Stimulated activated CD4-positive, alpha-beta T cell treated with anti-CD3 and anti-CD28 coated beads, TNF-alpha, amount 100 ng/mL, for 1 hour (primary cell): ENCODE measurements around the gene UNC119B.

ENCODE experiments used
- DNase-seq, 3 donors: peaks; one replicate each; pipeline ENCODE4 v3.0.0-alpha.2; 2020; ENCODE audit warnings: low read depth in 3 of 3, low spot score in 1 of 3

UNC119B gene

DNA sequence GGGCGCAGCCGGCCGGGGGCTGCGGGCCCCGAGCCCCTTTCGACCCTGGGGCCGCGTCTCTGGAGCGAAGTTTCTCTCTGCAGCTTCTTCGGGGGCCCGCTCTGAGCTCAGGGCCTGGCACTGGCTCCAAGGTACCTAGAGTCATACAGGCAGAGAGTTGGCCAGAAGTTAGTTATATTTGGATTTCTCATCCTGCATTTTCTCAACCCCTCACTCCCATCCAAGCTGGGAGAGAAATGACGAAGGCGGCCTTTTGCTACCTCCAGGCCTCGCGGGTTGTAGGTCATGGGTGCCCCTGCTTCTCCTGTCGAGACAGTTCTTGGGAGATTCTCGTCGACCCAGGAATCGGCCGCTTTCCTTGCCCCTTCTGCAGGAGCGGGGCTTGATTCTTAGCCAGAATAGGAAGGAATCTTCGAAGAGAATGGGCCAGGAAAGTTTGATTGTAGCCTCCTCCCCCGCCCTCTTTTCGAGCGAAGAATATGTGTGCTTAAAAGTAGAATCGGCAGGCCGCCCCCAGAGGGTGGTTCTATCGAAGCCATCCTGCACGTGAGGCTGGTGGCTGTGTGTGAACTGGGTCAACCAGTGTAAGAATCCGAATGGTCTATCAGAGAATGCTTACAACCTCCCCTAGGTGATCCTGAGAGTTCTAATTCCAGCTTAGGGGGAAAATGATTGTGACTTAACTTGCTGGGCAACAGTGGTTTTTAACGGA, 22.5 kb upstream of the UNC119B start:
- no peak for DNase-seq

DNA sequence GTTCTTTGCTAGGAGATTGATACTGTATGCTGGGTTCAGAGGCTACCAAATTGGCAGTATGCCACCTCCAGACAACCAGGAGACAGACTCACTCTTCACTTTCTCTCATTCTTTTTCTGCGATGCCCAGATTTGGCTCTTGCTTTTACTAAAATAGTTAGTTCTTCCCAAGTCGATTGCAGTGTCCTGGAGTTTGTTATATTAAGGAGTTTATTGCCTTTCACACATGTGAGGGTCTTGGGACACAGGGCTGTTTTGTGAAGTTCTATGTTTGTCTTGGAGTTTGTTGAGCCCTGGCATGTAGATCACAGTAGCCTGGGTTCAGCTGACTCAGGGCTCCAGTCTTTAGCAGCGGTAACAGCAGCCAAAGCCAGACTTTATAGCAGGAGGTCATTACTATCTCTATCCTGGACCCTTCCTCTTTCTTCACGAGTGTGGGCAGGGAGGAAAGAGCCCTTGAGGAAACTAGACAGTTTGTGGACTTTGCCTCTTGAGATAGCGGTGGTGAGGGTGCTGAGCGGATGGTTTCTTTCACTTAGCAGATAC, 21.7 kb upstream of the UNC119B start:
- DNase-seq = no peak

DNA sequence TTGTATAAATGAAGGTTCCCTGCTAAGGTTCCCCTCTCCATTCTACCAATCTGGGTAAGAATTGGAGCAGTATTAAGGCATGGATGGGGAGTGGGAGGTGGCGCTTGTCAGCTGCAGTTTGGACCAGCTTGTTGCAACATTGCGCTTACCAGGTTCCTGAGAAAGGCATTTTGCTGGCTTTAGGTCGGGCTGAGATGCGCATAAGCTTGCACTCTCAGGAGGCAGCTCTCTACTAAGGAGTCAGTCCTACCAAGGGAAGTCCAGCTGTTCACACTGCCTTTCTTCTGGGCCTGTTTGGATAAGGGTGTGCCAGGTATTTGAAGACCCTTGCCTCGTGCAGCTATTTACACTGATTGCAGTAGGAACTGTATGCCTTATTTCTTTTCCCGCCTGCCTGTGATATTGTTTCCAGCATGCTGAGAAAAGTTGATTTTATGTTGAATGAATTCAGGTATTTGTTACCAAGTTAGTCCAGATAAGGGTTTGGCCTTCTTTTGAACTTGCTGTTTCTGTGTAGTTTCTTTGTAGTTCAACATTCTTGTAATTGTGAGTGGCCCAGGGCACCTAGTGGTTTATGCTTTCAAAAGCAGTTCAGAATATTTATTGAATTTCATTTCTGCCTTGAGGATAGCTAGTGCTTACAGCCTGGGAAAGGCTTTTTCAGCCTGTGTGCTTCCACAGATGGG, 20.7 kb upstream of the UNC119B start:
- DNase-seq = no peak

DNA sequence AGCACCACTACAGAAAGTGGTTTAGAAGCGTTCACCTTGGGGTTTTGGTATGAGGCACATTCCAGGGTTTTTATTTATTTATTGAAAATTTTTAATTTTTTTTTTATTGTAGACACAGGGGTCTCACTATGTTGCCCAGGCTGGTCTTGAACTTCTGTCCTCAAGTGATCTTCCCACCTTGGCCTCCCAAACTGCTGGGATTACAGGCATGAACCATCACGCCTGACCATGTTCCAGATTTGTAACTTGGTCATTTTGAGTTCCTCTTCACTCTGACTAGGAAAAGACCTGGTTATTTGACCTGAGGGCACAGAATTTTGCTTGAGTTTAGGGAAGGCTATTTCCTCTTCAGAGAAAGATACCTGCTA, 20.2 kb upstream of the UNC119B start:
- no peak for DNase-seq

DNA sequence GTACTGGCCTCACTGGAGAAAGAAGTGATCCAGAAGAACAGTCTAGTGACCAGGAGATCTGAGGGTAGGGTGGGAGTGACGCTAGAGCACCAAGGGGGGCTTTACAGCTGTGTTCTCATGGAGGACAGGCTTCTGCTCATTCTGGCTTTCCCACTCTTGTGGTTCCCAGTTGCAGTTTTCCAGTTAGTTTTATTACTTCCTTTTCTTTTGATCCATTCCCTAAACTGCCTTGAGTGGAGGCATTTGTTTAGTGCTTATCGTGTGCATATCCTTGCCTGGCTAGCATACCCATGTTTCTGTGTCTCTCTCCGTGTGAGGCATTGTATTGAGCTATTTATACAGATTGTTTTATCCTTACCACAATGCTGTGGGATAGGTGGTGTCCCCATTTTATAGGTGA, 19.3 kb upstream of the UNC119B start:
- DNase-seq = no peak

DNA sequence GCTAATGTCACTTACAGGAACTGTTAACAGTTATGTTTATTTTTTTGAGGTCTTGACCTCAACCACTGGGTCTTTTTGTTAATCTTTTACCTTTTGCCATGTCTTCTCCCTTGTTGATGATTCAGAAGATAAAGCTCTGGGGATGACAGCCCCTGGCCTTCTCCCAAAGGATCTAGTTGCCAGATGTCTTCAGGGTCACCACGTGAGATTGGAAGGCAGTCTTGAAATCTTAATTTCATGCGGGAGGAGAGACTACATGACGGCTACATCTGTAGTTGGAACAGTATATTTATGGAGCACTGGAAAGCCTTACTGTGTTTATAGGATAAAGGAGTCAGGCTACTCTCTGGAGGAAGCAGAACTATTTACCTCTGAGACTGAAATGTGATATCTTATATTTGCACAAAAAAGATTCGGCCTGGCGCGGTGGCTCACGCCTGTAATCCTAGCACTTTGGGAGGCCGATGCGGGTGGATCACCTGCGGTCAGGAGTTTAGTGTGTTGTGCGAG, 17.7 kb upstream of the UNC119B start:
- no peak for DNase-seq

DNA sequence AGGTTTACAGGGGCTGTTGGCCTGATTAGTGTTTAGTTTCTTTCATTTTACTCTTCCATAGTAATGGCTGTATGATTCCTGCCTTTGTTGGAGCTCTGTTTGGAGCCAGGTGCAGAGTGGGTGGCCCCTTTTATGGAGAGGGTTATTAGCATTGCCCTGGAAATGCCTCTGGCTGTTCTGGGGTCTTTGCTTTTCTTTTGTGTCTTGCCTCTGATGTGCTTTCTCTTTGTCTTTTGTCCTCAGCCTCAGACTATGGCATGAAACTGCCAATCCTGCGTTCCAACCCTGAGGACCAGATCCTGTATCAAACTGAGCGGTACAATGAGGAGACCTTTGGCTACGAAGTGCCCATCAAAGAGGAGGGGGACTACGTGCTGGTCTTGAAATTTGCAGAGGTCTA, 16.4 kb upstream of the UNC119B start:
- no peak for DNase-seq

DNA sequence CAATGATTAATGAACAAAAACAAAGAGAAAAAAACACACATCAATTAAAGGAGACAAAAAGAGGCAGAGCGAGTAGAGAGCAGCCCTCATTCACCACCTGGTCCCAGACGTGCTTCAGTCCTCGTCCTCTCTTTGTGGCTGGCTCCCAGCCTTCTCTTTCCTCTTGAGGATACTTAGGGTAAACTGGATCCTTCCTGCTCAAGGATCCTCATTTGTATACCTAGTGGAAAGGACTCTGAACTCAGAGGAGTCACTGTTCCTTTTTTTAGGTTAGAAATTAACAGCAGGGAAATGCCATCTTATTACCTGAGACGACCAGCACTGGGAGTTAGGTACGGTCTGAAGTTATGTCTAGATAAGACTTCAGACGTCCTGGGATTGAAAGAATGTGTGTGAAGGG, 13.6 kb upstream of the UNC119B start:
- DNase-seq = no peak

DNA sequence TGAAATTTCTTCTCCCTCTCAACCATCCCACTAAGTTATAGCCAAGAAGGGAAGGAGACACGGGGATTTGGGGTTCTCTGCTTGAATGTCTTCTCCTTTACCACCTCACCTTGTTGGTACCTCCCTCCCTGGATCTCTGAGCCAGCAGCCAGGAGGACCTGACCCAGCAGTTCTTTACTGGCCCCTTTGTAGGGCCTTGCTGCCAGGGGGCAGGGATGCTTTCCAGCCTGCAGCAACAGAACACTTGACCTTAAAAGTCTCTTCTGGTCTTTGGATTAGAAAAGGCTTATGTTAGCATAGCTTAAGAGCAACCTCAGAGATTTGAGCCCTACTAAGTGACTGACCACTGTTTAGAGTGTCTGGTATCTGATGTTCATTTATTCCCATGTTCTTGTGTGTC, 12.9 kb upstream of the UNC119B start:
- DNase-seq = no peak

DNA sequence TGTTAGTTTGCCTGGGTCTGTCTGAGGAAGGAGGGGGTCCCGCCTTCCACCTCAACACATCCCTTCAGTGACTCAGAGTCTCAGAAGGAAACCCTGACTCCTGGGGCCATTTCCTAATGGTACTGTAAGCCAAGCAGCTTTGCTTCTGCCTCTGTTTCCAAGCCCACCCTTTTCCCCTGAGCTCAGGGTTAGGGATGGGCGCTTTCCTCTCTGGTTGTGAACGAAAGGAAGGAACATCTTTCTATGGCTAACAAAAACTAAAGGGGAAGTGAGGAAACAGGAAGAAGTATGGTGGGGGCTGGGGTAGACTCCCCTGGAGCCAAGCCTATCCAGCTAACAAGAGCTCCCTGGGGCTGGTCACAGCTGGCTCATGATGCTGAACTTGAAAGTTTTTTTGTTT, 11.6 kb upstream of the UNC119B start:
- no peak for DNase-seq

DNA sequence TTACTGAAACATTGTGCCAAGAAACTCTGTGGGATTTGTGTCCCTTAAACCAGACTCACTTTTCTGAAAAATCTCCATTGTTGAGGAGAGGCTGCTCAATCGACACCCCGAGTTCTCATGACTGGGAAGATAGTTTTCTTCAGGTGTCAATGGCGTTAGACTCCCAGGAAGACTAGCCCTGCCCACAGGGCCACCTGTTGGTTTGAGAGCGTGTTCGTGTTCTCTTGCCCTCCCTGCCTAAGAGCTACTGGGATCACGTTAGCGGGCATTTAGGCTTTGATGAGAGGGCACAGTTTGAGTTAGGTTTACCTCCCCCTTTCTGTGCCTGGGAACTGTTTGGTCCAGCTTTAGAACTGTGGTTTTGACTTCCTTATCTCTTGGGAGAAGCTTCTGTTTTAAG, 10.7 kb upstream of the UNC119B start:
- no peak for DNase-seq

DNA sequence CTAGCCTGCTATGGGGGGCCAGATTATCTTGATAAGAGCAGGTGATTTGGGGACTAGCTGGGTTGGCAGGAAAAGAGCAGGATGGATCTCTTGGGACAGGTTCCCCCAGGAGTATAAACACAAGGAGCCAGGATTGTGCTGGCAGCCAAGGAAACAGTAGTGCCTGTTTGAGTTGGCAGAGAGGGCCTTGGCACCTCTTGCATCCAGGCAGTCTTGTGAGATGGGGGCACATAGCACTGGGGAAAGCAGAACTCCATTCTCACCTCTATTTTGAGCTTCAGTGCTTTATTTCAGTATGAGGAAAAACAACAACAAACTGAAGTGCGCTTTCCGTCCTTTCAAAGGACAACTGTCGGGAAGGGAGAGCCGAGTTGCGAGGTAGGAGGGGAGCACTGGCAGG, 9.4 kb upstream of the UNC119B start:
- DNase-seq = no peak

DNA sequence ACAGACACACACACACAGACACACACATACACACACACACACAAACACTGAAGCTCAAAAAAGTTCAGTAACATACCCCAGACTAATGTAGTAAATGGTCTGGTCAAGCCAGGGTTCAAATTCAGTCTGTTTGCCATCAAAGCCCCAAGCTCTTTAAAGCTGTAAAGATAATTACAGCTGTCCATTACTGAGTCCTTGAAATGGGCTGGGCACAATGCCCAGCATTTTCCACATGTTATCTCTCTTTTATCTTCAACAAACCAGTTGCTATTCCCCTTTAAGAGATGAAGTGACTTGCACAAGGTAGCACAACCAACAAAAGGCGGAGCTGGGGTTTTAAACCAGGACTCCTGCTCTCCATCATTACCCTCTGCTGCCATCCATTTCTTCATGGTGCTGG, 7.6 kb upstream of the UNC119B start:
- DNase-seq = no peak

DNA sequence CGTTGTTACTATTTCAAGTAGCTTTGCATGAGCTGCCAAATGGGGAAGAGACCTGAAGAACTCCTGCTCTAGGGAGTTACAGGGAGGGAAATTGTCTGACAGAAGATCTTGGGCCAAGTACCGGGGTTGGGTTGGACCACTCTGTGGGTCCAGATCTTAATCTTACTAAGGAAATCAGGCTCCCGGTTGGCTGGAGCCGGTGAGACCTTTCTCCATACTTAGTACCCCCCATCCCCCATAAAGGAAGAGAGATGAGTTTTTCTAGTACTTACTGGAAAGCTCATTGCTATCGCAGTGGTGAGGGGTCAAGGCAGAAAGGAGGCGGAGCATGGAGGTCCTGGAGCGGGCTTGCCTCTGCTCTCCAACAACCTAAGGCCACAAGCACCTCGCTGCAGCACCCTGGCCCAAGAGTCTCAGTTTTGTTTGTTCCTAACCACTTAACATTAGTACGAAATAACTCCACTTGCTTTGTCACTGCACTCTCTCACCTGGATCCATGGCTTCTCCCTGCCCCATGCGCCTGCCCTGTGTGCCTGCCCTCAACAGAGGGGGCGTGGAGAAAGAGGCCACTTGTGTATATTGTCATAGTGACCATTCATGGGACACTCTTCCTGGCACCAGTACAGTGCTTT, 6.8 kb upstream of the UNC119B start:
- no peak for DNase-seq

DNA sequence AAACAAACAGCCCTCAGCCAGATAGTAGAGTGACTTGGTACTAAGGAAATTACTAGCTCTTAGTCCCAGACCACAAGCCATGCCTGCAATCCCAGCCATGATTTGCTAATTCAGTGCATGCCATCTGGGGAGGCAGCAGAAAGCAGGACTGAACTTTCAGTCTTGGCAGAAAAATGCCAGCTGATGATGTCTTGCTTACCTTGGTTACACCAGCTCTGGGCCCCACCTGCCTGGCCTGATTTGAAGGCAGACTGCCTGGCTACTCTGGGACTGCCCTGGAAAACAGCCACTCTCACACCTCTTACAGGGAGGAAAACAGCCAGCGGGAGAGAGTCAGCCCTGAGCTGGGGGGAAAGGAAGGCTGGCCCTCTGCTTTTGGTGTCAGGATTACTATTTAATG, 4.6 kb upstream of the UNC119B start:
- no peak for DNase-seq

DNA sequence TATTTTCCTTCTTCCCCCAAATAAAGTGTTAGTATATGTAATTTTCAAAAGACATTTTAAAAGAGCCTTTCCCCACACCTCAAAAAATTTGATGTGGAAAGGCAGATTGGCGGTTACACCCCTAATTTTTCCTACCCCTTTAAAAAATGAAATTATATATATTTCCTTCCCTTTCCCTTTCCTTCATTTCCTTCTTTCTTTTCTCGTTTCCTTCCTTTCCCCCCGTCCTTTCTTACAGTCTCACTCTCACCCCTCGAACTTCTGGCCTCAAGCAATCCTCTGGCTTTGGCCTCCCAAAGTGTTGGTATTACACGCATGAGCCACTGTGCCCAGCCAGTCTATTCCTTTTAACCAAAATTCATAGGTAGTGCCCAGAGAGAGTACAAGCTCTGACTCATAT, 4.2 kb upstream of the UNC119B start:
- no peak for DNase-seq

DNA sequence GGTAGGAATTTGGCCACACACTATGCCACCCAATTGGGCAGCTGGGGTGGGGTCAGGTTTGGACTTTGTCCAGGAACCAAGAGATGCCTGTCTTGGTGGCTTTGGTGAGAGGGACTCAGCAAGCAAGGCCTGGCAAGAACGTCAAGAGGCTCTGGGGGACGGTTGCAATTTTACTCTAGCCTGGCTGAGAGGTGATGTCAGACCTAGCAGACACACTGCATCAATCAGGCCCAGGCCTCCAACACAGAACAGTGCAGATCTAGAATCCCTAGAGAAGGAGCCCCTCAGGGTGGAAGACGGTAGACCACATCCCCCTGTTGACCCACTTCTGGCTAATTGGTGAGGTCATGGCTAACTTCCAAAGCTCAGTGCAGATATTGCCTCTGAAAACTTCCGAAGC, 1.6 kb upstream of the UNC119B start:
- DNase-seq = no peak

DNA sequence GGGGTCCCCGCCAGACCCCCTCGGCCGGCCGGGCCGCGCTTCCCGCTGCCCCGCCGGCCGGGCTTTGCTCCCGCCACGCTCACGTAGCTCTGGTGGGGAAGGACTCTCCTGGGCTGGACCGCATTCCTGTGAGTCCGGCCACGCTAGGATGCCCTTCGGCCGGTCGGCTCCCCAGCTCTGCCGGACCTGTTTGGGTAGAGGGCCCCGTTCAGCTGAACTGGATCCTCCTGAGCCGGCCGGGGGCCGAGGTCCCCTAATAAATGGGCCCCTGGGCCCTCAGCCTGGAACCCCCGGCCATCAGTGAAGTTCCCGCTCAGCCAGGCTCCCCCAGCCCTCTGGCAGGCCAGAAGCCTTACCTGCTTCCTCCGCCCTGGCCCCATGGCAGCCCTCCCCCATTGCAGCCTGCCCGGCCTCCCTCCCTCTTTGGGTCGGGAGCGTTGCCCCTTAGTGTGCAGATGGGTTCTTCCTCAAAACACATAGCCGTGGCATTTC, 593 bp downstream of the UNC119B start:
- no peak for DNase-seq

DNA sequence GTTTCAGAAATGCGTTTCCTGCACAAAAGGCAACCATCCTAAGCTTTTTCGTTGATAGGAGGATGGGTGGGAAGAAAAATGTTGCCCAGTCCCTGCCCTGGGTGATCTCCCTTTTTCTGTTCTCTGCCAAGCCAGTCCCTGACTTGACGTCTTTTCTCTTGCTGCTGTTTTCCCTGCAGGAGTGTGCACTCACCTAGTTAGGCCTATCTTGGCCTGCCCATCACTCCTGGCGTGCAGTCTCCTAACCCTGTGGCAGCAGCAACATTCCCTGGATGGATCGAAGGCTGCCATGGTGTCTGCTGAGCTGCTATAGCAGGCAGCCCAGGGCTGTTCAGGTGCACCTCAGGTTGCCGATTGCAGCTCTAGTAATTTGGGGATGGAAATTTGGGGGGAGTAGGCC, 1.2 kb downstream of the UNC119B start:
- no peak for DNase-seq

DNA sequence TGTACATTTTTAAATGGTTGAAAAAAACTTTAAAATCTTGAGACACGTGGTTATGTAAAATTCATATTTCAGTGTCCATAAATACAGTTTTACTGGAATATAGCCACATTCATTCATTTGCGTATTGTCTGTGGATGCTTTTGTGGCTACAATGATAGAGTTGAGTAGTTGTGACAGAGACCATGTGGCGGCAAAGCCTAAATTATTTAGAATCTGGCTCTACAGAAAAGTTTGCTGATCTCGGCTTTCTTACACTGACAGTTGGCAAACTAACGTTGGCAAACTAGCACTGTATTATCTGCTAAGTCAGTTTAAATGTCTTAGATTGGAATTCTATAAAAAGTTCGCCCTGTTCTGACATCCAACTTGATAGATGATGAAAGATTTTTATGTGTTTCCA, 2.4 kb downstream of the UNC119B start:
- no peak for DNase-seq

DNA sequence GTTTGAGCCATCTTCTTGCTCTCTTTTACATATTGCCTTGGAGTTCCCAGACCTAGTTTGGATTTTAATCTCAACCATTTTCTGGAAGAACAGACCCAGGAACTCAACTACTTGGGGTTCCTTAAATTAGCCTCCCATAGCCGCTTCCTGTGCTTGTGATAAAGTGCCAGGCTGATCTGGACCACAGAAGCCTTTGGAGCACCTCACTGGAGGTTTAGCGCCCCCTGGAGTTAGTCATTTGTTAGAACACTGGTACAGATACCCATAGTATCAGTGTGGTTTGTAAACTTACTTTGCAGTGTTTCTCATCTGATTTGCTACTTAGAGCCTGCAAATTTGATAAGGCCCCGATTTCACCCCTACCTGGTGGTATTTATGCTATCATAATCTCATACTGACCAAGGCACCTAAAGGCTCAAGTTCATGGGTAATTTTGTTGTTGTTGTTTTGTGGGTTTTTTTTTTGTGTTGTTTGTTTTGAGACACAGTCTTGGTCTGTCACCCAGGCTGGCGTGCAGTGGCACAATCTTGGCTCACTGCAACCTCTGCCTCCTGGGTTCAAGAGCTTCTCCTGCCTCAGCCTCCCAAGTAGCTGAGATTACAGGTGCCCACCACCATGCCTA, 3.7 kb downstream of the UNC119B start:
- DNase-seq = peak in 2 of 3 donors; percentile 51 to 62

DNA sequence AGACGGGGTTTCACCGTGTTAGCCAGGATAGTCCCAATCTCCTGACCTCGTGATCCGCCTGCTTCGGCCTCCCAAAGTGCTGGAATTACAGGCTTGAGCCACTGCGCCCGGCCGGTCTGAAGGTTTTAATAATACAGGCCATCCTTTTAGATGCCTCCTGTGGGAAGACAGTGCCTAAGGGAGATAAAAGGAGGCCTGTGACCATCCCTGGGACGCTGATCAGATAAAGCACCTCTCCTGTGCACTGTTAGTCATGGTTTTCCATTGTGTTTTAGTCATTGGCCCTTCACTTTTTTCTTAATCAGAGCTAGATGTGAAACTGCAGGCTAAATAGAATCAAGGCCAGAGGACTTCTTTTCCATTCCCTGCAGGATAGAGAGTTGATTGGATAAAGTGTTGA, 7.8 kb downstream of the UNC119B start:
- no peak for DNase-seq
